ENCODE results near the gene DNAH9. TPM values are rescaled to one million over a fixed set of nuclear protein-coding genes. Genes with fewer than 3 reads are reported as not detected.
A peak's percentile ranks its signal among the peaks of the same experiment; 100 is the strongest.

The DNAH9 gene
- total RNA-seq, 1 donor from 2014 or later, result 0.08 TPM

GRCh38 chr17:11871773-11872172 lies 273.5 kb downstream of the DNAH9 start:
- no peak for TF ChIP-seq CTCF (IDR thresholded peaks at IDR 0.05; ENCODE audit: insufficient read depth, low read length, poor library complexity, severe bottlenecking)
- Histone ChIP-seq H3K36me3 (ENCODE audit: control insufficient read depth, insufficient read depth, low read length) (no peaks in the 10 kb centered on the region), H3K27me3 (ENCODE audit: control insufficient read depth, insufficient read depth, low read length) (no peaks in the 10 kb centered on the region), H3K4me3 (ENCODE audit: low read depth, low read length) (no peak overlapping the region)
- no peak for DNase-seq (ENCODE audit: low read depth)

GRCh38 chr17:11874756-11875155 lies 276.5 kb downstream of the DNAH9 start:
- Histone ChIP-seq H3K27me3 (ENCODE audit: control insufficient read depth, insufficient read depth, low read length) (no peaks in the 10 kb centered on the region), H3K36me3 (ENCODE audit: control insufficient read depth, insufficient read depth, low read length) (no peaks in the 10 kb centered on the region), H3K4me3 (ENCODE audit: low read depth, low read length) (no peak overlapping the region)
- DNase-seq (ENCODE audit: low read depth), result no peak
- no peak for TF ChIP-seq CTCF (IDR thresholded peaks at IDR 0.05; ENCODE audit: insufficient read depth, low read length, poor library complexity, severe bottlenecking)

DNA sequence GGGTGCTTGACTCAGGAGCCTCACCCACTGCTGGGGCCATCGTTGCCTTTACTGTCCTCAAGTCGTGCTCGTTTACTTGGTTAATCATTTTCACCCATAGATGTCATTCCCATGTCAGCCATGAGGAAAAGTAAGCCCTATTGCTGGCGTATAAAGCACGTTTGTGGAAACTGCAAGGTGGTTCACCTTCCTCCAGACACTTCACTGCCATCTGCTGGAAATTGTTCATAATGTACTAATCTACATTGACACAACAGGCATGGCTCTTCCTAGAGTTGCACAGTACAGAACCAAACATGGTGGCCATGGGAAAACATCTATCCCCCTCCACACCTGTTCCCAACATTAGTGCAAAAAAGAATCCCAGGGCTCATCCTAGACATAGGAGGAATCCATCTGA lies 282.4 kb downstream of the DNAH9 start:
- no peak for DNase-seq (ENCODE audit: low read depth)
- peak; percentile 26 for TF ChIP-seq CTCF (IDR thresholded peaks at IDR 0.05; ENCODE audit: insufficient read depth, low read length, poor library complexity, severe bottlenecking)
- Histone ChIP-seq H3K36me3 (ENCODE audit: control insufficient read depth, insufficient read depth, low read length) (no peaks in the 10 kb centered on the region), H3K4me3 (ENCODE audit: low read depth, low read length) (no peak overlapping the region), H3K27me3 (ENCODE audit: control insufficient read depth, insufficient read depth, low read length) (peaks cover 2% of the 10 kb centered on the region)

DNA sequence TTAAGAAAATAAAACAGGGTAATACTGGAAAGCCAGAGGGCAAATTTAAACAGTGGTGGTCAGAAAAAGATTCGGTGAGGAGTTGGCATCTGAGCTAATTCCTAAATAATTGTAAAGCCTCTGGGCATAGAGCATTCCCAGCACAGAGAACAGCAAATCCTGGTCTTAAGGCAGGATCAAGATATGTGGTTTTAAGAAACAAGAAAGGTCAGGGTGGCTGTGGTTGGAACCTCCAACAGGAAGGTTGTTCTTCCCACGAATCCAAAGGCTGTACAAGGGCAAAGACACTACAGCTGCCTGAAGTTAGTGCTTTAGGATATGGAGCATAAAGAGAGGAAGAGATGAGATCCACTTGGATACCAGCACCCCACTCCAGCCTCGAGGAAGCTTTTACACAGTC lies 284.4 kb downstream of the DNAH9 start:
- no peak for DNase-seq (ENCODE audit: low read depth)
- Histone ChIP-seq H3K27me3 (ENCODE audit: control insufficient read depth, insufficient read depth, low read length) (peaks cover 2% of the 10 kb centered on the region), H3K36me3 (ENCODE audit: control insufficient read depth, insufficient read depth, low read length) (no peaks in the 10 kb centered on the region), H3K4me3 (ENCODE audit: low read depth, low read length) (no peak overlapping the region)
- no peak for TF ChIP-seq CTCF (IDR thresholded peaks at IDR 0.05; ENCODE audit: insufficient read depth, low read length, poor library complexity, severe bottlenecking)

- no peak for TF ChIP-seq CTCF (IDR thresholded peaks at IDR 0.05; ENCODE audit: insufficient read depth, low read length, poor library complexity, severe bottlenecking)
- H3K36me3 ChIP-seq (ENCODE audit: control insufficient read depth, insufficient read depth, low read length), result no peaks in the 10 kb centered on the region
- DNase-seq (ENCODE audit: low read depth), result no peak
- no peaks in the 10 kb centered on the region for H3K27me3 ChIP-seq (ENCODE audit: control insufficient read depth, insufficient read depth, low read length)
- no peak overlapping the region for H3K4me3 ChIP-seq (ENCODE audit: low read depth, low read length)
Observed at GRCh38 chr17:11885051-11885450, 286.8 kb downstream of the DNAH9 start.

GRCh38 chr17:11889266-11889665 lies 291.0 kb downstream of the DNAH9 start:
- H3K36me3 ChIP-seq (ENCODE audit: control insufficient read depth, insufficient read depth, low read length), result no peaks in the 10 kb centered on the region
- DNase-seq (ENCODE audit: low read depth), result no peak
- no peak overlapping the region for H3K4me3 ChIP-seq (ENCODE audit: low read depth, low read length)
- TF ChIP-seq CTCF (IDR thresholded peaks at IDR 0.05; ENCODE audit: insufficient read depth, low read length, poor library complexity, severe bottlenecking), result no peak
- H3K27me3 ChIP-seq (ENCODE audit: control insufficient read depth, insufficient read depth, low read length), result no peaks in the 10 kb centered on the region
